OCI-LY3 (cell line): ENCODE results near the gene PPDPF.

ENCODE experiments used
- H2AFZ ChIP-seq: fragments of 200-600, 300-600 bp; shearing (Covaris generic); 2 replicates; pipeline ENCODE4 v1.6.0; 2014; ENCODE audit warnings: antibody characterized with exemption, low read depth, low read length
- H3K27ac ChIP-seq: fragments of 200-600, 300-600 bp; sonication (generic); 2 replicates; pipeline ENCODE4 v1.5.1; 2014; ENCODE audit warnings: mild to moderate bottlenecking, low read length, moderate library complexity, mixed read lengths
- H3K27me3 ChIP-seq: fragments of 200-600, 300-600 bp; sonication (generic); 2 replicates; pipeline ENCODE4 v1.6.1; 2014; ENCODE audit warnings: low read depth, low read length, mixed read lengths
- H3K36me3 ChIP-seq: fragments of 200-600, 300-600 bp; sonication (generic); replicated peaks from 2 replicates; pipeline ENCODE3; 2014; ENCODE audit warnings: low read depth, low read length, mixed read lengths
- H3K4me1 ChIP-seq: fragments of 300-600, 200-600 bp; sonication (generic); 2 replicates; pipeline ENCODE4 v1.6.1; 2014; ENCODE audit warnings: low read length, mixed read lengths
- H3K4me2 ChIP-seq: fragments of 200-600, 300-600 bp; sonication (generic); 2 replicates; pipeline ENCODE4 v1.6.1; 2014; ENCODE audit warnings: low read length, mixed read lengths
- H3K4me3 ChIP-seq: fragments of 300-600, 200-600 bp; sonication (generic); 2 replicates; pipeline ENCODE4 v1.5.1; 2014; ENCODE audit warnings: antibody characterized with exemption, mild to moderate bottlenecking, low read length, moderate library complexity
- H3K79me2 ChIP-seq: fragments of 300-600, 200-600 bp; shearing (Covaris generic); 2 replicates; pipeline ENCODE4 v1.6.1; 2014; ENCODE audit warnings: mild to moderate bottlenecking, low read length, mixed read lengths
- H3K9ac ChIP-seq: fragments of 300-600, 200-600 bp; shearing (Covaris generic); 2 replicates; pipeline ENCODE4 v1.6.0; 2014; ENCODE audit warnings: mild to moderate bottlenecking, low read length, moderate library complexity
- H3K9me3 ChIP-seq: fragments of 200-600, 300-600 bp; shearing (Covaris generic); 2 replicates; pipeline ENCODE4 v1.6.1; 2014; ENCODE audit warnings: low read length, mixed read lengths; ENCODE audit not compliant: insufficient read depth
- H4K20me1 ChIP-seq: fragments of 200-600, 300-600 bp; sonication (generic); 2 replicates; pipeline ENCODE4 v1.6.1; 2016; ENCODE audit warnings: low read length, mixed read lengths; ENCODE audit not compliant: insufficient read depth
- CTCF ChIP-seq: fragments of 200-600, 300-600 bp; sonication (generic); IDR thresholded peaks from 2 replicates; pipeline ENCODE4 v1.5.1; 2014; ENCODE audit warnings: antibody characterized with exemption, low read length, low read depth
- EZH2phosphoT487 ChIP-seq: fragments of 200-600 bp; shearing (Covaris generic); IDR thresholded peaks from 2 replicates; pipeline ENCODE4 v1.6.1; 2018; ENCODE audit warnings: antibody characterized with exemption, mixed run types, low read depth

PPDPF gene

GRCh38 chr20:63496596-63497120, 23.9 kb upstream of the PPDPF start:
- Histone ChIP-seq H3K27me3 (no peaks in the 10 kb centered on the region), H2AFZ (no peak overlapping the region), H3K27ac (no peak overlapping the region)

GRCh38 chr20:63497138-63497945, 23.2 kb upstream of the PPDPF start:
- Histone ChIP-seq H4K20me1 (no peaks in the 10 kb centered on the region), H3K9ac (no peak overlapping the region), H3K27me3 (no peaks in the 10 kb centered on the region), H3K9me3 (no peaks in the 10 kb centered on the region), H3K4me3 (no peak overlapping the region), H3K27ac (no peak overlapping the region), H2AFZ (no peak overlapping the region), H3K4me1 (no peaks in the 10 kb centered on the region), H3K36me3 (no peaks in the 10 kb centered on the region), H3K79me2 (no peaks in the 10 kb centered on the region), H3K4me2 (no peak overlapping the region)
- TF ChIP-seq CTCF (no peak), EZH2phosphoT487 (no peak)

More at GRCh38 chr20:63496596-63497120, 23.9 kb upstream of the PPDPF start:
- TF ChIP-seq EZH2phosphoT487 (no peak), CTCF (no peak)
- Histone ChIP-seq H3K4me1 (no peaks in the 10 kb centered on the region), H3K36me3 (no peaks in the 10 kb centered on the region), H3K79me2 (no peaks in the 10 kb centered on the region), H3K9ac (no peak overlapping the region), H4K20me1 (no peaks in the 10 kb centered on the region), H3K9me3 (no peaks in the 10 kb centered on the region), H3K4me3 (peak overlapping the region; percentile 45), H3K4me2 (peak overlapping the region; percentile 67)

- Histone ChIP-seq H2AFZ (no peak overlapping the region), H3K9me3 (no peaks in the 10 kb centered on the region), H3K27ac (no peak overlapping the region), H3K4me2 (no peak overlapping the region), H3K9ac (no peak overlapping the region), H3K36me3 (no peaks in the 10 kb centered on the region), H3K4me1 (no peaks in the 10 kb centered on the region), H3K4me3 (no peak overlapping the region), H4K20me1 (no peaks in the 10 kb centered on the region), H3K27me3 (no peaks in the 10 kb centered on the region), H3K79me2 (no peaks in the 10 kb centered on the region)
- TF ChIP-seq CTCF: no peak
- no peak for TF ChIP-seq EZH2phosphoT487
These were observed 22.3 kb upstream of the PPDPF start for GRCh38 chr20:63497946-63498935.

- Histone ChIP-seq H3K36me3 (no peaks in the 10 kb centered on the region), H3K4me2 (no peak within 1 kb of the TSS), H4K20me1 (no peaks in the 10 kb centered on the region), H3K9me3 (no peaks in the 10 kb centered on the region), H3K27ac (no peak within 1 kb of the TSS), H3K79me2 (no peaks in the 10 kb centered on the region), H3K4me1 (no peaks in the 10 kb centered on the region), H3K4me3 (no peak within 1 kb of the TSS), H2AFZ (no peak within 1 kb of the TSS), H3K9ac (no peak within 1 kb of the TSS), H3K27me3 (peaks cover 2% of the 10 kb centered on the region; the same call in 1 of the 2 replicates)
- TF ChIP-seq EZH2phosphoT487 (no peak), CTCF (no peak)
These were observed 21.6 kb upstream of the PPDPF start, which contains the start of gene EEF1A2 for GRCh38 chr20:63498960-63499337. TSS of gene EEF1A2 (minus strand) at chr20:63499083. CDS start at chr20:63497763, 1,320 bp downstream.
